Measurements from ENCODE around the gene TUBA3C. TPM values are rescaled to one million over a fixed set of nuclear protein-coding genes. Genes with fewer than 3 reads are reported as not detected.
"Not testable (repeated sequence)": the region's sequence is repeated elsewhere in the genome, so short reads cannot be mapped to it uniquely, and the experiment has no call there.

TUBA3C gene
- 186 and 189 TPM in 2 replicates for total RNA-seq (2014; rRNA removed; shearing (Covaris generic))
- polyA plus RNA-seq (2015; cell fraction: cytosol; rRNA removed): 78.6 and 99.2 TPM in 2 replicates
- polyA plus RNA-seq (2015; cell fraction: nucleus; rRNA removed): 78.0 and 85.9 TPM in 2 replicates

DNA sequence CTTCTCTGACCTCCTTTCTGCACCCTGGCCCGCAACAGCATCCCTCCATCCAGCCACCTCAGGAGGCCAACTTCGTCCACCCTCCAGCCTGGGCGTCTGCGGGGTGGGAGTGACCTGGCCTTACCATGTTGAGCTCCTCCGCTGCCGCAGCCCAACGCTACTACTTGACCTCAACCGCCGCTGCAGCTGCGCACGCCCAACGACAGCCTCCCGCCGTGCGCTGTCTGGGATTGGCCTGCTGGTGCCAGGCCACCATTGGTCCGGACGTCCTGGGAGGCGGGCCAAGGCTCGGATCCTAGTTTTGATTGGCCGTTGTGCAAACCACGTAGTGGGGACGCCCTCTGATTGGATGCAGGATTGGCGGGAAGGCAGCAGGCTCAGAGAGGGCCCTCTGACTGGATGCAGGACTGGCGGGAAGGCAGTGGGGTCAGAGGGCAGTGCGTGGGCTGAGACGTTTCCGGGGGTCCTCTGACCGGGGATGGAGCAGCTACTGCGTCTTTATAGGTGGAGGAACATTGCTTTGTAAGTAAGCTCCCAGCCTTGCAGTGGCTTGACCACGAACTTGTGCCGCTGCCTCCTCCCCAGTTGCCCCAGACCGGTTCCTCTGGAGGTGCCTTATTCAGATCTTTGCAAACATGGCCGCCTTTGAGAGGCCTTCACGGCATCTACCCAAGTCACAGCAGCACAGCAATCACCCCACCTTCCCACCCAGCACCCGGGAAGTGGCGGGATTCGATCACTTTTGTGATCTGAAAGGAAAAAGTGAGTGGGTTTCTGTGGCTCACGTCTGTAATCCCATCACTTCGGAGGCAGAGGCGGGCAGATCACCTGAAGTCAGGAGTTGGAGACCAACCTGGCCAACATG lies at the start of gene TUBA3C:
Gene TUBA3C (minus strand): TSS at position 204 of the 865 bp plus-strand sequence. CDS start 77 bp downstream, at position 127.
- peak; percentile 92 for DNase-seq (ENCODE audit: low read depth)

DNA sequence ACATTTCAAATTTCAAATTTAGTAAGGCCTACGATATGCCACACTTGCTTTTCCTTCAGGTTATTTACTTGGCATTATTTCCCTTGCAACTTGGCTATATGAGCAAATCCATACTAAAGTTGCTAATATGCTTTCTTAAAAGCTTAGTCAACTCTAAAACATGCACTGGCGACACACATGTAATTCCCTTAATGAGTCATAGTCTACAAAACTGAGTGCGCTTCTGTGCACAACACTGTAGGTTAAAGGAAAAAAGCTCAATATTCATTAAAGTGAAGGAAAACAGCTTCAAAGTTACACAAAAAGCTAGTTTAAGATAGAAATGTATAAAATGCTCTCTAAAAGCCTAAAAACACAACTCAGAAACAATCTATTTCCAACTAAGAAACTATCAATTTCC lies 25.8 kb upstream of the TUBA3C start:
- DNase-seq (ENCODE audit: low read depth): peak; percentile 40

DNA sequence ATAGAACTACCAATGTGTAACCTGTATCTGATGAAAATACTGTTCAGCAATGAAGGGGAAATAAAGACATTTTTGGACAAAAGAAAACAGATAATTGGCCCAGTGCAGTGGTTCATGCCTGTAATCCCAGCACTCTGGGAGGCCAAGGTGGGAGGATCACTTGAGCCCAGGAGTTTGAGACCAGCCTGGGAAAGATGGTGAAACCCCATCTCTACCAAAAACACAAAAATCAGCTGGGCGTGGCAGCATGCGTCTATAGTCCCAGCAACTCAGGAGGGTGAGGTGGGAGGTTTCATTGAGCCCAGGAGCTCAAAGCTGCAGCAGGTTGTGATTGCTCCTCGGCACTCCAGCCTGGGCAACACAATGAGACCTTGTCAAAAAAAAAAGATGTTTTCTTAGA lies 11.0 kb upstream of the TUBA3C start:
- not testable (repeated sequence) for DNase-seq (ENCODE audit: low read depth)

DNA sequence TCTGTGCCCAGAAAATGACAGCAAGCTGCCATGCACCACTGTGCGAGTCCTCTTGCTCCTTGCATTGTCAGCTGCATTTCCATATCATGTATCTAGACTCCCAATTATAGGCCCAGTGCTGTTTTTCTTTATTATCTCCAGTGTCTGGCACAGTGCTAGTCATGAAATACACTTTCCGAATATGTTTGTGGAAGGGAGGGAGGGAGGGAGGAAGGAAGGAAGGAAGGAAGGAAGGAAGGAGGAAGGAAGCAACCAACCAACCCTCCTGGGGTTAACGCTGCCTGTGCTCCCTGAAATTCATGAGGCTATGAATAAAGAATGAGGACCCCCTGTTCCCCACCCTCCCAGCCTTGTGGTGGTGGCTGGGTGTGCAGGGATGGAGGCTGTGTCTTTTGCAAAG lies 8.3 kb upstream of the TUBA3C start:
- not testable (repeated sequence) for DNase-seq (ENCODE audit: low read depth)

DNA sequence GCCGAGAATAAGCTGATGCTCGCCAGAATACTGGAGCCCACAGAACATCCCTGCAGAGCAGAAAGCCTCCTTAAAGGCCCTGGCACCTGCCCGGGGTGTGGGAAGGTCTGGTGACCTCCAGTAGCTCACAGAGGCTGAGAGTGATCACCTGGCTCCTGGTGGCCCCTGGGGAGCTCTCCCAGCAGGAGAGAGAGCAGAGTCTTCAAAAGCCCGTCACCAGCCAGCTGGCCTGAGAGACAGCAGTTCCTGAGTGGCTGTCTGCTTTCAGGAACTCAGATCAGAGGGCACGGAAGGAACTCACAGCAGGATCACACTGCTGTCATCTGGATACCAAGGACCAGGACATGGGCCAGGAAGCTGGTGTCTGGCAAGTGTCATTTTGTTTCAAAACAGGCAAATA lies 7.7 kb upstream of the TUBA3C start:
- not testable (repeated sequence) for DNase-seq (ENCODE audit: low read depth)

- DNase-seq (ENCODE audit: low read depth): no peak
These were observed 4.4 kb upstream of the TUBA3C start for GRCh38 chr13:19185865-19186645.

DNA sequence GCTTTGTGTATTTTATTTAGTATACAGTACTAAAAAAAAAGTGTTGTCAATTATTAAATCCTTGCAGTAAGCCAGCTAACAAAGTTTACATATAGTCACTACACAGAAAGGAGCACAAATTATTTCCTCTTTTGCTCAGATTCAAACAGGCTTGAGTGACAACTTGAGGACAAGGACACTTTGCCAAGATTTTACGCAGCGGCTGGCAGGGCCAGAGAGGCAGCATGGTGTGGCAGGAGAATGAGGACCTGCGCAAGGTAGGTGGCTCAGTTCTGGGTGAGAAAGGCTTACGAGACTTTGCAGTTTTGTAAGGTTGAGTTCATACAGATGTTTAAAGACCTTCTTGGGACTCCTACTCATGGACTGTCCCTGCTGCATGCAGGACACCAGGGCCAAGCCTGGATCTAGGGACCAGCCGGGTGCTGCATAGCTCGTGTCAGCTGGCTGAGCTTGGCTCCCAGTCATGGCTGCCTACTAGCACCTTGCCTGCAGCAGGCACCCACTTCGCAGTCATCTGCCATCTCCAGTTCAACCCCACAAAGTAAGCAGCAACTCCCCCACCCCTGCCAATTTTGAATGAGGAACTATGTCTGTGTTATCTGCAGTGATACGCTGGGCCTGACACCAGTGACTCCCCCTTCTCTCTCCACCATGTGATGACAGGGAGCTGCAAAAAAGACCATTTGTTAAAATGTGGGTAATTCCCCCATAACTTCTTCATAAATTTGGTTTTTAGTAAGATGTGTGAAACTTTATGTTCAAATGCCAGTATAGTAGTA lies 3.7 kb upstream of the TUBA3C start:
- DNase-seq (ENCODE audit: low read depth): no peak

DNA sequence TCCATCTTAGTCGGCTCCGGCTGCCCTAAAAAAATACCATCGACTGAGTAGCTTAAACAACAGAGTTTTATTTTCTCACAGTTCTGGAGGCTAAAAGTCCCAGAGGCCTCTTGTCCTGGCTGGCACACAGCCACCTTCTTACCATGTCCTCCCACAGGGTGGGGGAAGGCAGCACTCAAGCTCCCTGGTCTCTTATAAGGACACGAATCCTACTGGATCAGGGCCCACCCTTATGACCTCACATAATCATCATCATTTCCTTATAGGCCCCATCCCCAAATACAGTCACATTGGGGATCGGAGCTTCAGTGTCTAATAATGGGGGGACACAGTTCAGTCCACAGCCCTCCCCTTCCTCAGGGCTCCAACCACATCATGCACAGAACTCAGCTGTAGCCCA lies 2.6 kb upstream of the TUBA3C start:
- no peak for DNase-seq (ENCODE audit: low read depth)

GRCh38 chr13:19183676-19184075 lies 2.1 kb upstream of the TUBA3C start:
- DNase-seq (ENCODE audit: low read depth): no peak

- no peak for DNase-seq (ENCODE audit: low read depth)
These were observed 912 bp upstream of the TUBA3C start for GRCh38 chr13:19182536-19182935.

- DNase-seq (ENCODE audit: low read depth): peak; percentile 47
These were observed 503 bp downstream of the TUBA3C start for GRCh38 chr13:19181021-19181620.

- DNase-seq (ENCODE audit: low read depth): no peak
These were observed 1.7 kb downstream of the TUBA3C start for GRCh38 chr13:19179916-19180315.

DNA sequence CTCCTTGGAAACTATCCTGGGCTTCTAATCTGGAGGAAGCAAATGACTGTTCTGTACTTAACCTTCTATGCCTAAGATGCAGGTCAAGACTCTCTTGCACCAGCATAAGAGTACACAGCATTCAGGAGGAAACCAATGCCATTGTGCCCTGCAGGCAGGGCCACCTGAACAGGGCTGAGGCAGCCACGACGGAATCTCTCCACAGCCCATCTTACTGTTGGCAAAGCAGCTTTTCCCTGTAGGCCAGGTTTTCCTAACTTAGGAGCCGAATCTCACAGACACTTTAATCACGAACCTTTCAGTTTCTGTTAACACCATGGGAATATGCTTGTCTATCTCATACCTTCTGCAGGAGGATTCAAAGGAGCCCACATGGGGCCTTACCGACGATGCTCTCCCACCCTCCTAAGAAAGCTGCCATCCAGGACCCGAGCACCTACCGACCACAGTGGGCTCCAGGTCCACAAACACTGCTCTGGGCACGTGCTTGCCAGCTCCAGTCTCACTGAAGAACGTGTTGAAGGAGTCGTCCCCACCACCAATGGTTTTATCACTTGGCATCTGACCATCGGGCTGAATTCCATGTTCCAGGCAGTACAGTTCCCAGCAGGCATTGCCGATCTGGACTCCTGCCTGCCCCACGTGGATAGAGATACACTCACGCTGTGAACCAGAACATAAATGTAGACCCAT lies 2.6 kb downstream of the TUBA3C start:
- no peak for DNase-seq (ENCODE audit: low read depth)

GRCh38 chr13:19176981-19177776 lies 4.4 kb downstream of the TUBA3C start:
- DNase-seq (ENCODE audit: low read depth): not testable (repeated sequence)

DNA sequence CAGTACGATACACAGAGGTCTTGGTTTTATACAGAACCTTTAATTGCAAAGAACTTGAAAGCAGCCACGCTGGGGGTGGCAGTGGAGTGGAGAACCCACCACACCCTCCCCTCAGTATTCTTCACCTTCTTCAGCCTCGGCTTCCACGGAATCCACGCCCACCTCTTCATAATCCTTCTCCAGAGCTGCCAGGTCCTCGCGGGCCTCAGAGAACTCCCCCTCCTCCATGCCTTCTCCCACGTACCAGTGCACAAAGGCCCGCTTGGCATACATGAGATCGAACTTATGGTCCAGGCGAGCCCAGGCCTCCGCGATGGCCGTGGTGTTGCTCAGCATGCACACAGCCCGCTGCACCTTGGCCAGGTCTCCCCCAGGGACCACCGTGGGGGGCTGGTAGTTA lies 7.9 kb downstream of the TUBA3C start:
- no peak for DNase-seq (ENCODE audit: low read depth)

- no peak for DNase-seq (ENCODE audit: low read depth)
These were observed 9.0 kb downstream of the TUBA3C start for GRCh38 chr13:19172647-19173030.

DNA sequence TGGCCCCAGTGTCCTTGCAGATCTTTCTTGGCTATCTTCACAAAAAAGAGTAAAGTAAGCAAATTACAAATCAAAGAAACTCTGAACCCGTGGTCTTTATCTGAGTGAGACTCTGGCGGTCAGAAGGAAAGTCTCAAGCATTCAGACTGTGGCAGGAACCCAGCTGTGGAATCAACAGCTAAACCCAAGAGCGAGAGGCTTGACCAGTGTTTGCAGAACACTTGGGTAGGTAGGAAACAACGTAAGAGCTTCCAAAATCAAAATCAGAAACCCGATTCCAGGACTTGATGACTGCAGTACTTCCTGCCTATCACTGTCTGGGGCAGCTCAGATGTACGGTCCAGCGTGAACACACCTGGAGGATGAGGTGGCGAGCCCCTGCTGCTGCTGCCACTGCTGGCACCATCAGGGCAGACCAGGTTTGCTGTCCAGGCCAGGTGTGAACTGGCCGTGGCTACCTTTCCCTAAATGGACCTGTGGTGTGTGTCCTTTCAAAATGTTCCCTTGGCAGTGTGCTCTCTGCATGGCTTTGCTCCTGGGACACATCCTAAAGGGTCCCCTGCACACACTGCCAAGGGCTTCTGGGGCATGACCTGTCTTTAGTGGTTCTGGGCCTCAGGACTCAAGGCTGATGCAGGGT lies 9.5 kb downstream of the TUBA3C start:
- no peak for DNase-seq (ENCODE audit: low read depth)

- no peak for DNase-seq (ENCODE audit: low read depth)
These were observed 10.1 kb downstream of the TUBA3C start for GRCh38 chr13:19171563-19171962.

DNA sequence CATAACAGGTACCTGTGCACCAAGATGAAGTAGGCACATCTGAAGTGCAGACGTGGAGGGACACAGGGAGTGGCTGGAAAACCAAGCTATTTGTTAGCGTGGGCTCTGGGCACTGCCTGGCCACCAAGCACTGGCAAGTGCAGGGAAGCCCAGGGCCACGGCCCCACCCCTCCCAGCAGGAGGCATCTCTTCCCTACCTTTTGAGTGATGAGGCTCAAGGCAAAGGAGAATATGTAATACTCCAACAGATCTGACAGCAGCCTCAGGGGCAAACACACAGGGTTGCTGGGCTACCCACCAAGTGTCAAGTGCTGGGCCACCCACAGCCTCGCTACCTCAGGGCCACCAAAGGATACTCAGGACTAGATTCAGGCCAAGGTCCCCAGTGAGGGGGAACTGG lies 11.6 kb downstream of the TUBA3C start:
- DNase-seq (ENCODE audit: low read depth): no peak

Measured in HT1080 (cell line).